ENCODE results near the gene ALDH9A1. TPM values are rescaled to one million over a fixed set of nuclear protein-coding genes. Genes with fewer than 3 reads are reported as not detected.

Gene ALDH9A1
- total and polyA plus RNA-seq, 2 of the 4 experiments (the other 2 are of a cell fraction): 43.5 to 43.7 TPM

GRCh38 chr1:165686971-165687433 lies 11.4 kb downstream of the ALDH9A1 start:
- CTCF ChIA-PET: no interaction called here
- no CpG with 5 or more reads among the region's 2 CpGs for whole genome bisulfite sequencing, 2 experiments (ENCODE audit: extremely low coverage in 2 of 2, insufficient read length in 1 of 2)
- POLR2A ChIA-PET (ENCODE audit: unreplicated experiment): no interaction called here

More at GRCh38 chr1:165686971-165687433, 11.4 kb downstream of the ALDH9A1 start:
- Histone ChIP-seq H3K27ac (ENCODE audit: insufficient read depth, low read length) (no peak overlapping the region), H2BK120ac (ENCODE audit: low read depth, low read length) (no peak overlapping the region), H3K36me3 (ENCODE audit: control insufficient read depth, insufficient read depth, low read length) (peaks cover 16% of the 10 kb centered on the region), H3K56ac (ENCODE audit: extremely low read depth, insufficient read depth, low read length) (no peak overlapping the region), H2AFZ (replicated peaks; ENCODE audit: low read length, poor library complexity) (no peak overlapping the region), H3K9me3 (ENCODE audit: control insufficient read depth, insufficient read depth, low read length) (no peaks in the 10 kb centered on the region), H3K9me1 (ENCODE audit: insufficient read depth, low read length) (peaks cover 2% of the 10 kb centered on the region; the same call in 1 of the 2 replicates), H4K91ac (ENCODE audit: insufficient read depth, low read depth, low read length) (no peak overlapping the region), H2BK20ac (ENCODE audit: low read depth, low read length) (no peak overlapping the region), H4K20me1 (ENCODE audit: insufficient read depth, low read length) (peaks cover 3% of the 10 kb centered on the region; the same call in 1 of the 2 replicates), H3K9ac (ENCODE audit: low read depth, low read length) (no peak overlapping the region), H3K4me2 (ENCODE audit: low read depth, low read length) (no peak overlapping the region), H3K4me3 (ENCODE audit: insufficient read depth, low read depth, low read length) (no peak overlapping the region), H3K18ac (ENCODE audit: low read depth, low read length) (no peak overlapping the region), H2BK15ac (ENCODE audit: low read depth, low read length) (no peak overlapping the region), H2AK9ac (replicated peaks; ENCODE audit: low read depth, low read length, poor library complexity) (no peak overlapping the region), H3K27me3 (ENCODE audit: control insufficient read depth, insufficient read depth, low read length) (no peaks in the 10 kb centered on the region), H3K23ac (ENCODE audit: low read depth, low read length) (no peak overlapping the region), H2BK5ac (ENCODE audit: low read depth, low read length, poor library complexity, severe bottlenecking) (no peak overlapping the region), H4K8ac (ENCODE audit: low read depth in 2 of 2, low read length in 2 of 2) (no peak overlapping the region), H4K5ac (ENCODE audit: low read depth, low read length) (no peak overlapping the region), H3K79me1 (ENCODE audit: low read depth in 1 of 2, low read length in 2 of 2) (peaks cover 18 to 27% of the 10 kb centered on the region in 2 experiments), H3K4ac (ENCODE audit: low read depth, low read length) (no peak overlapping the region), H2AK5ac (ENCODE audit: low read depth, low read length) (no peak overlapping the region), H3K14ac (replicated peaks; ENCODE audit: low read depth, low read length) (no peak overlapping the region), H3K4me1 (ENCODE audit: control insufficient read depth, insufficient read depth, low read length) (peaks cover 2% of the 10 kb centered on the region; the same call in 1 of the 2 replicates)
- TF ChIP-seq FOS (IDR thresholded peaks at IDR 0.05; ENCODE audit: low read depth, low read length) (no peak), CEBPB (IDR thresholded peaks at IDR 0.05; ENCODE audit: low read depth, low read length) (no peak), NFE2L2 (IDR thresholded peaks at IDR 0.05; ENCODE audit: low read depth, low read length) (no peak), RFX5 (IDR thresholded peaks at IDR 0.05; ENCODE audit: low read depth, low read length) (no peak), MXI1 (IDR thresholded peaks at IDR 0.05; ENCODE audit: borderline replicate concordance, low read depth, low read length) (no peak), POLR2A (IDR thresholded peaks at IDR 0.05; ENCODE audit: low read depth, low read length) (no peak), RCOR1 (IDR thresholded peaks at IDR 0.05; ENCODE audit: insufficient replicate concordance, low read length) (no peak), MAZ (IDR thresholded peaks at IDR 0.05; ENCODE audit: borderline replicate concordance, low read depth, low read length) (no peak)
- ATAC-seq (ENCODE audit: low read depth): no peak
- BruUV-seq (replicated peaks): no TSS peak
- in situ Hi-C loops (cut with MboI; ENCODE audit: low sequenced_read_pairs): no loop called here
- no peak for DNase-seq
- intact Hi-C loops (cut with micrococcal nuclease): no loop called here
- dilution Hi-C loops (cut with HindIII; ENCODE audit: low sequenced_read_pairs, unreplicated experiment): no loop called here
